GM18507 (cell line): Measurements from ENCODE around the gene MMP1.
"Not testable (repeated sequence)": the region's sequence is repeated elsewhere in the genome, so short reads cannot be mapped to it uniquely, and the experiment has no call there.

Source experiments
- DNase-seq: peaks from one replicate; pipeline ENCODE4 v3.0.0; 2011; ENCODE audit warnings: low read depth; ENCODE audit not compliant: insufficient read length; ENCODE audit errors: extremely low spot score
- FAIRE-seq: peaks from 2 replicates; lab custom pipeline; 2011; peaks lifted over from hg19 to GRCh38; lab: Jason Lieb, UNC

The MMP1 gene

GRCh38 chr11:102770191-102770590, 27.8 kb downstream of the MMP1 start:
- FAIRE-seq (no peak), DNase-seq (no peak)

DNA sequence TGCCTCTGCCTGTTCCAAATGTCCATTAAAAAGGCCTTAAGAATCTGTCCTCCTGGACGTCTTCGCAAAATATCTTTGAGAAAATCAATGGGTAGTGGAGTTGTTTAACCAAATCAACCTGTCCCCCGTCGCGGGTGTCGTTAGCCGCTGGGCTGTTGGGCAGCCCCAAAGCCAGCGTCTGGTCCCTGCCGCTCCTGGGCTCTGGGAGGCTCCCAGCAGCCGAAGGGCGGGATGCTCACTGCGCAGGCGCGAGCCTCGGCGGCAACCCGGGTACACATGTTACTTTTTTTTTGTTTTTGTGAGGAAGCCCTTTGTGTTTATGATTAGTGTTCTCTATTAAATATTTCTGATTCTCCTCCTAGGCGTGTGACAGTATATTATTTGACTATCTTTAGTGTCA, 30.2 kb downstream of the MMP1 start:
- DNase-seq = no peak
- no peak for FAIRE-seq

GRCh38 chr11:102763440-102763839, 34.5 kb downstream of the MMP1 start:
- FAIRE-seq = no peak
- DNase-seq = no peak

DNA sequence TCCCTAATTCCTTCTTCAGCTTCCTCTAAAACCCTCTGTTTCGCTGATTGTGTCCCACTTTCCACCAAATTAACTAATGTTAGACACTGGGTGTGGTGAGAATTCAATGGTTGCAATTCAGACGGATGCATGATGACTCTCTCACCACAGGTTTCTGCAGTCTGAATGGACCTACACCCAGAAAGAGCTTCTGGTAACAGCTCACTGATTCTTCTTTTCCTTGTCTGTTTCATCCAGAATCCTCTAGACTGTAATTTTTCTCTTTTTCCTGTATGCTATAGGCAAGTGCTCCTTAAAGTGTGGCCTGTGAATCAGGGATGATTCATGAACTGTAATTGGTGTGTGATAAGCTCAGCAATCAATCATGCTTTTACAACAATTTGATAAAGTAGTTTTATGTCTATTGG, 35.6 kb downstream of the MMP1 start:
- DNase-seq = no peak
- no peak for FAIRE-seq

- DNase-seq (no peak), FAIRE-seq (no peak)
Measured at GRCh38 chr11:102761646-102762238, 36.2 kb downstream of the MMP1 start.

- FAIRE-seq = no peak
- DNase-seq = no peak
Measured at GRCh38 chr11:102760344-102761035, 37.5 kb downstream of the MMP1 start.

- FAIRE-seq (no peak), DNase-seq (no peak)
Measured at GRCh38 chr11:102757823-102758549, 40.0 kb downstream of the MMP1 start.

GRCh38 chr11:102753267-102753666, 44.7 kb downstream of the MMP1 start:
- FAIRE-seq = no peak
- DNase-seq = no peak

- FAIRE-seq = no peak
Measured at GRCh38 chr11:102751673-102752072, 46.3 kb downstream of the MMP1 start.

GRCh38 chr11:102749101-102749722, 48.7 kb downstream of the MMP1 start:
- FAIRE-seq = no peak
- no peak for DNase-seq

More at GRCh38 chr11:102751673-102752072, 46.3 kb downstream of the MMP1 start:
- DNase-seq = no peak

DNA sequence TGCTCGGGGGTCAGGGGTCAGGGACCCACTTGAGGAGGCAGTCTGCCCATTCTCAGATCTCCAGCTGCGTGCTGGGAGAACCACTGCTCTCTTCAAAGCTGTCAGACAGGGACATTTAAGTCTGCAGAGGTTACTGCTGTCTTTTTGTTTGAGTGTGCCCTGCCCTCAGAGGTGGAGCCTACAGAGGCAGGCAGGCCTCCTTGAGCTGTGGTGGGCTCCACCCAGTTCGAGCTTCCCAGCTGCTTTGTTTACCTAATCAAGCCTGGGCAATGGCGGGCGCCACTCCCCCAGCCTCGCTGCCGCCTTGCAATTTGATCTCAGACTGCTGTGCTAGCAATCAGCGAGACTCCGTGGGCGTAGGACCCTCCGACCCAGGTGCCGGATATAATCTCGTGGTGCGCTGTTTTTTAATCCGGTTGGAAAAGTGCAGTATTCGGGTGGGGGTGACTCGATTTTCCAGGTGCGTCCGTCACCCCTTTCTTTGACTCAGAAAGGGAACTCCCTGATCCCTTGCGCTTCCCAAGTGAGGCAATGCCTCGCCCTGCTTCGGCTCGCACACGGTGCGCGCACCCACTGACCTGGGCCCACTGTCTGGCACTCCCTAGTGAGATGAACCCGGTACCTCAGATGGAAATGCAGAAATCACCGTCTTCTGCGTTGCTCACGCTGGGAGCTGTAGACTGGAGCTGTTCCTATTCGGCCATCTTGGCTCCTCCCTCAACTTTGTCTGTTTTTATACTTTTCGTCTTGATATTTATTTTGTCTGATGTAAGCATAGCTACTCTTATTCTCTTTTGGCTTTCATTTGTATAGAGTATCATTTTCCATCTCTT, 51.0 kb downstream of the MMP1 start:
- DNase-seq, FAIRE-seq: not testable (repeated sequence)
